T-helper 1 cell treated with Interleukin-12 subunit alpha and Interleukin-12 subunit beta and Interleukin-4 antibody, amounts not matched to agents 30 μg/mL and 1 μg/mL, for 36 hours (primary cell): ENCODE data around the gene WDFY4.

Experiments used
- H3K27ac Mint-ChIP-seq: one replicate; pipeline ENCODE4 v1.8.0; 2021; ENCODE audit warnings: mild to moderate bottlenecking, mixed read lengths
- H3K27me3 Mint-ChIP-seq: one replicate; pipeline ENCODE4 v1.8.0; 2021; ENCODE audit warnings: low read depth, mixed read lengths
- H3K36me3 Mint-ChIP-seq: one replicate; pipeline ENCODE4 v1.8.0; 2021; ENCODE audit warnings: low read depth, mixed read lengths
- H3K4me1 Mint-ChIP-seq: one replicate; pipeline ENCODE4 v1.8.0; 2021; ENCODE audit warnings: low read depth, mixed read lengths
- H3K4me3 Mint-ChIP-seq: one replicate; pipeline ENCODE4 v1.8.0; 2021; ENCODE audit warnings: mild to moderate bottlenecking, moderate library complexity, mixed read lengths
- H3K9me3 Mint-ChIP-seq: one replicate; pipeline ENCODE4 v1.8.0; 2021; ENCODE audit warnings: mixed read lengths

The WDFY4 gene

DNA sequence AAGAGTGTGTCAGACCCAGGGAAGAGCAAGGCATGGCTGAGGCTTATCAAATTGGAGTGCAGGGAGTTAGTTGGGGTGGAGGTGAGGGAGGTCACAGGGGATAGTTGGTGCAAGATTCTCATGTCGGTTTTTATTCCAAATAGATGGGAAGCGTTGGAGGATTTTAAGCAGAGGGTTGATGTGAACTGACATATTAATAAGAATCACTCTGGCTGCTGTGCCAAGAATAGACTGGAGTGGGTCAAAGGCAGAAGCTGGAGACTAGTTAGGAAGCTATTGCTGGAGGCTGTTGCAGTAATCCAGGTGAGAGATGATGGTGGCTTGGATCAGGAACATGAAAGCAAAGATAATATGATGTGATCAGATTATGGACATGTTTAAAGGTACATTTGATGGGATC lies 218.5 kb downstream of the WDFY4 start:
- Mint-ChIP-seq H3K27me3 (peaks cover 4% of the 10 kb centered on the region), H3K9me3 (no peaks in the 10 kb centered on the region), H3K36me3 (no peaks in the 10 kb centered on the region), H3K27ac (no peak overlapping the region), H3K4me3 (no peak overlapping the region), H3K4me1 (no peaks in the 10 kb centered on the region)

DNA sequence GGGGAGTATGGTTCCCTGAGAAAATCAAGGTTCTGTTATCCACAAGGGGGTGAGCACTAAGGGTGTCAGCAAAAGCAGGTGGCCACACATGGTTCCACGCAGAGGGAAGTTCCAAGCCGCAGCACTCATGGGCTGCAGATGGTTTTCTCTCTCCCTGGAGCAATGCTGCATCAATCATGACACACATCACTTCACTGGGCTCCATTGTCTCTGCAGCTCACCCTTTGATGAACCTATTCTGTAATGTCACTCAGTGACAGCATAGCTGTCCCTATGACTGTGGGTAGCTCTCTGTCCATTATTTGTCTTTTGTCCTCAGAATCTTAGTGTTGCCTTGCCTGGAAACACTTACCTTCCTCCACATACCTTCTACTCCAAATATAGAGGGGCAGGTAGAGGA lies 220.2 kb downstream of the WDFY4 start:
- Mint-ChIP-seq H3K27me3 (peaks cover 5% of the 10 kb centered on the region), H3K27ac (no peak overlapping the region), H3K36me3 (no peaks in the 10 kb centered on the region), H3K9me3 (no peaks in the 10 kb centered on the region), H3K4me3 (no peak overlapping the region), H3K4me1 (no peaks in the 10 kb centered on the region)

DNA sequence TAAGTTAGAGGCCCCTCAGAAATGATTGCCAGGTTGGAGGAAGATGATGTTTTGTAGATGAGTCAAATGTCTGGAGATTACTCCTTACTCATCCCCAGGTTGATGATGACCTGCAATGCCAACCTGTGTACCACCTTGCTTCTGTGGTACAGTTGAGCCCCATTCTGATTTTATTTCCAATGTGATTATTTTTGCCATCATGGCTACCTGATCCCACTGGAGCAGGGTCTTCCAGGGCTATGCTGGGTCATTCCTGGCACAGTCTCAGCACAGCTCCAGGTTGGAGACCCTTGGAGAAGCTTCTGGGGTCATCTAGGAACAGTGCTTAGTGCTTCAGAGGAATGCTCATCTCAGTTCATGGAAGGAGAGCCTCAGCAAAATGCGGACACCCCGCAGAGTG lies 220.6 kb downstream of the WDFY4 start:
- Mint-ChIP-seq H3K4me3 (no peak overlapping the region), H3K27ac (peak overlapping the region; percentile 26), H3K9me3 (no peaks in the 10 kb centered on the region), H3K36me3 (no peaks in the 10 kb centered on the region), H3K27me3 (peaks cover 5% of the 10 kb centered on the region), H3K4me1 (no peaks in the 10 kb centered on the region)

DNA sequence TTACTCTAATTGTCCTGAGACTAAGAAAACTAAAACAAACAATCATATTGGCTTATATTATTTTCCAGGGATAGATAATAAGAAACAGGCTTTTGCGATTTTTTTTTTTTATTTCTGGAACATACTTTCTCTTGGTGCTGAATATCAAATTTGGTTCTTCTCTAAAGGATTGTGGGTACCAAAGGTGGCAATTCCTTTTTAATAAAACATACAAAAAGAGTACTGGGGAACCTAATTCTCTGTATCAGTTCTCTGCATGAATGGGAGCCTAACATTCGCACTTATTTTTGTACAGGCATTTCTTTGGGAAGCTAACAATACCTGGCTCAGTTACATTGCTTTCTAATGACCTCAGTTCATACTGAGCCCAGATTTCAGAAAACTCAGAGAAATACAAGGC lies 222.2 kb downstream of the WDFY4 start:
- no peaks in the 10 kb centered on the region for H3K9me3 Mint-ChIP-seq
- H3K4me1 Mint-ChIP-seq = no peaks in the 10 kb centered on the region
- H3K4me3 Mint-ChIP-seq = no peak overlapping the region
- peaks cover 5% of the 10 kb centered on the region for H3K27me3 Mint-ChIP-seq
- H3K27ac Mint-ChIP-seq = no peak overlapping the region
- H3K36me3 Mint-ChIP-seq = no peaks in the 10 kb centered on the region

DNA sequence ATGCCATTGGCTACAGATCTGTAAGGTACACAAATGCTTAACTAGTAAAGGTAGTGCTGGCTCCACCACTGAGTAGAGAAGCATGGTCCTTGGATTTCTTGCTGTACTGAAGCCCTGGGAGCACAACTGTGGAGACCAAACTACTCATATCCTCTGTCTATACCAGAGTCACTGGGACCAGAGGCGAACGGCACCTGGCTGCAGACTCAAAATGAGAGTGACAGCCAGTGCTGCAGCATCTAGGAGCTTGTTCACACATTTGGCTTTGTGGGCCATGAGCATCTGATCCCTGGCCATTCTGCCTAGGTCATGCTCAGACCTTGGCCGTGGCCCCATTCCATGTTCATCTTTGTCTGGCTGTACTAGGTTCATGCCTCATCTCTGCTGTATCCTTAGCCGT lies 223.1 kb downstream of the WDFY4 start:
- Mint-ChIP-seq H3K36me3 (no peaks in the 10 kb centered on the region), H3K4me3 (no peak overlapping the region), H3K27me3 (peaks cover 5% of the 10 kb centered on the region), H3K4me1 (no peaks in the 10 kb centered on the region), H3K9me3 (no peaks in the 10 kb centered on the region), H3K27ac (no peak overlapping the region)

DNA sequence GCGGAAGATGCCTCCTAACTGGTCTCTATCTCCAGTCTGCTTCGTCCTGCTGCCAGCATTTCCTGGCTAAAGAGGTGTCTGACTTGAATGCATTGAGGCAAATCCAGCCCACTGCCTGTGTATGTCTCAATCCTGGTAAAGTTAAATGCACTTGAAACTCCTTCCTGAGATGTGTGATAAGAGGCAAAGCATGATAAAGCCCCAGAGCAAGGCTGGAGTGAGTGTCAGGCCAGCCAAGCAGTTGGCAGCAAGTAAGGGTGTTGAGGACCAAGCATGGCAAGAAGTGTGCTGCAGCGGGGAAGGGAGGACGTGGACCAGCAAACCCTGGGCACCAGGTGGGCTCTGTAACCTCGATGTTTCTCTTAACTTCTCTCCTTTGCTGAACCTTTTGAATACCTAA lies 225.9 kb downstream of the WDFY4 start:
- no peaks in the 10 kb centered on the region for H3K36me3 Mint-ChIP-seq
- H3K4me1 Mint-ChIP-seq = no peaks in the 10 kb centered on the region
- H3K9me3 Mint-ChIP-seq = no peaks in the 10 kb centered on the region

DNA sequence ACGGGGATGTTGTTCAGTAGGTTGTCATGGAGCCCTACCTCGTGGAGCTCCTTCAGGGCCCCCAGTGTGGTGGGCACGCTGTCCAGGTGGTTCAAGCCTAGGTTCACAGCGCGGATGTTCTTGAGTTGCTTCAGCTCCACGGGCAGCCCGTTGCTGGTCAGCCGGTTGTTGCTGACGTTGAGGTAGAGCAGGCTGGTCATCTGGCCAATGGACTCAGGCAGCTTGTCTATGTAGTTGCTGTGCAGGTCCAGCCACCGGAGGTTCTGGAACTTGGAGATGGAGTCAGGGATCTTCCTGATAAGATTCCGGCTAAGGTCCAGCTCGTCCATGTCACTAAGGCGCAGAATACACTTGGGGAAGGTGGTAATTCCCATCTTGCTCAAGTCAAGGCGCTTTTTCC lies 229.0 kb downstream of the WDFY4 start:
- H3K36me3 Mint-ChIP-seq = no peaks in the 10 kb centered on the region
- no peak overlapping the region for H3K27ac Mint-ChIP-seq
- H3K27me3 Mint-ChIP-seq = peaks cover 10% of the 10 kb centered on the region
- no peak overlapping the region for H3K4me3 Mint-ChIP-seq
- H3K9me3 Mint-ChIP-seq = no peaks in the 10 kb centered on the region
- no peaks in the 10 kb centered on the region for H3K4me1 Mint-ChIP-seq

More for the DNA sequence above, 225.9 kb downstream of the WDFY4 start:
- Mint-ChIP-seq H3K27me3 (peaks cover 5% of the 10 kb centered on the region), H3K4me3 (no peak overlapping the region), H3K27ac (no peak overlapping the region)

DNA sequence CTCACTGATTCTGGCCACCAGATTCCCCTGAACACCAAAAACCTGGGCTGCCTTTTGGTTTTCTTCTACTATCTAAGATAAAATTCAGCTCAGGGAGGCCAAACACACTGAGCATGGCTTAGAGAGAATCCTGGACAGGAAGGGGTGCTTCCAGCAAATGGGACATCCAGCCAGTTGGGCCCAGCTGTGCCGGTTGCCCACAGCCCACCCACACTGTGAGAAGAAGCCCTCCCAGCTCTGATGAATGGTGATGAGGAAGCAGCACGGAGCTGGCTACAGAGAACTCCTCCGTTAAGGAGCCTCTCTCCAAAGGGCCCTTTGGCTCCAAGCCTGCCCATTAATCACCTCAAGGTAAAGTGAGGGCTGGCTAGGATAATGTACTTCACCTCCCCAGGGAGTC lies 239.1 kb downstream of the WDFY4 start:
- H3K4me3 Mint-ChIP-seq = no peak overlapping the region
- H3K4me1 Mint-ChIP-seq = no peaks in the 10 kb centered on the region
- no peaks in the 10 kb centered on the region for H3K36me3 Mint-ChIP-seq
- peaks cover 8% of the 10 kb centered on the region for H3K27me3 Mint-ChIP-seq
- no peak overlapping the region for H3K27ac Mint-ChIP-seq
- no peaks in the 10 kb centered on the region for H3K9me3 Mint-ChIP-seq

DNA sequence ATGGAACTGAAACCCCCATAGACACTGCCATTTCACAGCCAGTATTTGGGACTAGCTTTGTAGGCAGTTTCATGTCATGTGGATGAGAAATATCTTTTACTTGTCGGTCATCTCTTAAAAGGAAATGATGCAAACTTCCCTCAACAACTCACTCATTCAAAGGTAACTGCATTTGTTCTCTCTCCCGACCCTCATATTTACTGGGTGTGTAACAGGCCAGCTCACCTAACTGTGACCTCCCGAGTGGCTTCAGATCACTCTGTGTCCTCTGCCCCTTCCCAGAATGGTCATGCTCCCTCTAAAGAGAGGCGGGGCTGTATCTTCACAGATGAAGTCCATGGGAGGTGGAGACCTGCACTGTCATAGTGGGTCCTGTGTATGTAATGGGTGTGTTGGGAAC lies 240.3 kb downstream of the WDFY4 start:
- peaks cover 5% of the 10 kb centered on the region for H3K27me3 Mint-ChIP-seq
- H3K36me3 Mint-ChIP-seq = no peaks in the 10 kb centered on the region
- H3K4me3 Mint-ChIP-seq = no peak overlapping the region
- no peak overlapping the region for H3K27ac Mint-ChIP-seq
- no peaks in the 10 kb centered on the region for H3K9me3 Mint-ChIP-seq
- no peaks in the 10 kb centered on the region for H3K4me1 Mint-ChIP-seq

DNA sequence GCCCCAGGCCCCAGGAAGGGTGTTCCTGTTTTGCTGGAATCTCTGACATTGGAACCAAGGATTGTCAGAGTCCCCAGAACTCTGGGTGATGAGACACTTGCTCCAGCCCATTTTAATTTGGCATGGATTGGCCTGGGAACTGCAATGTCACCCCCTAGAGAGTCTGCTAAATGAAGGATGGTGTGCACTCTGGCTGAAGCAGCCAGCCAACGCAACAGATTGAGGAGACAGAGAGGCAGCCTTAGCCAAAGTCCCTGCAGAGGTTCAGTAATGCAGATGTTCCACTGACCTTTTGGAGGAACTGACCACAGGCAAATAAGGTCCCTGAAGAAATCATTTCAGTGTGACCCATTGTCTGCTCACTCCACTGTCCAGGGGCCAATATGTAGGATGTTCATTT lies 241.6 kb downstream of the WDFY4 start:
- Mint-ChIP-seq H3K4me3 (no peak overlapping the region), H3K27me3 (peaks cover 5% of the 10 kb centered on the region), H3K9me3 (no peaks in the 10 kb centered on the region), H3K4me1 (no peaks in the 10 kb centered on the region), H3K36me3 (no peaks in the 10 kb centered on the region), H3K27ac (no peak overlapping the region)

DNA sequence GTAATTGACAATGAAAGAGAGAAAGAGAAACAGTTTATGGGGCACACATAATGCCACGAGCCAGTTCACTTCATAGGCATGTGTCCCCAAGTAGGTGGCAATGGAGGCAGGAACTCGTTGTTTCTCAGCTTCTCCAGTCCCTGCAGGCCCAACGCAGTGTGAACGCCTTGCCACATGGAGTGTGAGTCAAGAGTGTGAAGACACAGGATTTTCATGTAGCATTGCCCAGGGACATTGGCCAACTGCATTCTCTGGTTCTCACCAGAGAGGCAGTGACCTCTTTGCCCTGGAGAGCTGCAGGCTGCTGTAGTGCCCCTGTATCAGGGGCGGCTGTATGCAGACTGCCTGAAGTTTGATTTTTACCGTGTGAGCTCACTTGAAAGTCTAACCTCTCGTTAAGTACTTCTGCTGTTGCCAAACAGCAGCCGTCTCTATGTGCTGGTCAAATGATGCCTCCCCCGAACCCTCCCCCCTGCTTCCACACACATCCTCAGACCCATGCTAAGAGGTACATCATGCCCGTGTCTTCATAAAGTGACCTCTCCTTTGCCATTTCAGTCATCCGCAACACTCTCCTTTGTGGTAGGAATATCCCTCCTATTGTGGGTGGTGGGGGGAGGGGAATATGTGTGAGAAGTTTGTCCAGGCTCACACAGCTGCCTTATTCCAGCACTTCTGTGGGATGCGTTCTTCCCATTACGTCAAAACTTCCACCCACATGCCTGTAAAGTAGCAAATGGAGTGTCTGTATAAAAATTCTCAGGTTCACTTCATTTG lies 242.3 kb downstream of the WDFY4 start:
- Mint-ChIP-seq H3K4me1 (no peaks in the 10 kb centered on the region), H3K4me3 (no peak overlapping the region), H3K27me3 (peaks cover 4% of the 10 kb centered on the region), H3K9me3 (no peaks in the 10 kb centered on the region), H3K36me3 (no peaks in the 10 kb centered on the region), H3K27ac (no peak overlapping the region)

DNA sequence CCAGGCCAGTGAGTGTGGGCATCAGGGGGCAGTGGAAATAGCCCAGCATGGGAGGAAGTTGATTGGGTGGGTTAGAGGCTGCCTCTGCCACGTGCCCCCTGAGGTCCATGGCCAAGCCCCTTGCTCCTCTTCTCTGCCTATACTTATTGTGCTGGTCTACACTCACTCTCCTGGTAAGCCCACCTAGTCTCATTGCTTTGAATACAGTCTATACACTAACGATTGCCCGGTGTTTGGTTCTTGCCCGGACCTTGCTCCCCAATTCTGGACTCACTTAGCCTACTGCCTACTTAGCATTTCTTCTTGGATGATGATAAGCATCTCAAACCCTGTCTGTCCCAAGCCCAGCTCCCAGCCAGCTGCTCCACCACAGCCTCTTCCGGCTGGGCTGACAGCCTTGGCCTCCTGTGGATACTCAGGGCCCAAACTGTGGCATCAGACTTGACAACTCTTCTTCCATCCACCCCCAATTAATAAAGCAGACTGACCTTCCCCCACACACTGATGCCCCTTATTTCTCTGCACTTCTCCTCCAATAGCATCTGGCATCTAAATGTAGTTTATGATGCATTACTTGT lies 244.8 kb downstream of the WDFY4 start:
- Mint-ChIP-seq H3K36me3 (no peaks in the 10 kb centered on the region), H3K4me3 (no peak overlapping the region), H3K9me3 (no peaks in the 10 kb centered on the region), H3K27ac (no peak overlapping the region), H3K4me1 (no peaks in the 10 kb centered on the region), H3K27me3 (no peaks in the 10 kb centered on the region)

DNA sequence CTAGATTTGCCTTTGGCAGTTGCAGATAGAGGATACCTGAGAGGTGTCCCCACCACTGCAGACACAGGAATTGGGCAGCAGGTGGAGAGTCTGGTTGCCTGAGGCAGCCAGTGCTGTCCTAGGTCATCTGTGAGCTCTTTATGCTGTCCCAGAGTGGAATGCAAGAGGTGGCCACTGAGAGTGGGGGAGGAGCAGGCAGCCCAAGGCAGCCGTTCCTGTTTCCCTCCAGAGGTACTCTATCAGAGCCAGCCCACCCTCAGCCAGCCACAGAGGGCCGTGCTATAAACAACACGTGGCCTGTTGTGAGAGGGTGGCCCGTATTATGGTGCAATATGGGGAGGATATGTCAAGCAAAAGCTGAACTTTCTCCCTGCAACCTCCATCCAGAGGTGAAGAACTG lies 246.5 kb downstream of the WDFY4 start:
- H3K9me3 Mint-ChIP-seq = no peaks in the 10 kb centered on the region
- no peaks in the 10 kb centered on the region for H3K36me3 Mint-ChIP-seq
- no peak overlapping the region for H3K4me3 Mint-ChIP-seq
- no peaks in the 10 kb centered on the region for H3K4me1 Mint-ChIP-seq
- H3K27me3 Mint-ChIP-seq = no peaks in the 10 kb centered on the region
- H3K27ac Mint-ChIP-seq = no peak overlapping the region

DNA sequence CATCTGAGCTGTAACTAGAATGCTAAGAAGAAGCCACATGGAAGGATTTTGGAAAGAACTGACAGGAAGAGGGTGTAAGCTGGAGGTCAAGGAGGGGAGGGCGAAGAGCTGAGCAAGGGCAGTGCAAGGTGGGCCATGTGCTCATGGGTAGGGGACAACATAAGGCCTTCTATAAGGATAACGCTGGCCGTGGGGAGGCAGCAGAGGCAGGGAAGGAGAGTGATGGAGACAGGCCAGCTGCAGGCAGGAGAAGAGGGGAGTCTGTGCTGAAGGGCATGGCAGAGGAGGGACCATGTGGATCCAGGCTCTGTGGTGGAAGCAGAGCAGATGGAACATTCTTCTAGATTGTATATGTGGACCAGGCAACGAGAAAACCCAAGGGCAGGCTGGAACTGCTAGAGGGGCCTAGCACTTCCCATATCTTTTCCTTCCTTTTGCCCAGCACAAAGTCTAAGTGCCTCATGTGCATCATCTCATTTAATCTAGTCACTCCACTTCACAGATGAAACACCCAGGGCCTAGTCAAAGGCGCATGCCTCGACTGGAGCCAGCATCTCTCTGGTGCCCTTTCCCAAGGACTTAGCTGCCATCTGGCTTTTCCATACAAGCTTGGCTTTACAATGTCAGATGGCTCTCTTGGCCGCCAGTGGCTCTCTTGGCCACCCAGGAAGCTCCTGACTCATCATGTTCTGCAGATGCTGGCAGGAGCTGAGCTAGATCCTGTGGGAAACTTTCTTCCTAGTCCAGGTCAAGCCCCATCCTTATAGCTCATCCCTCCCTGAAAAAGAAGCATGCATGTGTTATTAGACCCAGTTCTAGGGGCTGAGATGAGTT lies 248.4 kb downstream of the WDFY4 start:
- Mint-ChIP-seq H3K27ac (no peak overlapping the region), H3K36me3 (no peaks in the 10 kb centered on the region), H3K4me1 (no peaks in the 10 kb centered on the region)

More for the DNA sequence above, 248.4 kb downstream of the WDFY4 start:
- no peaks in the 10 kb centered on the region for H3K27me3 Mint-ChIP-seq
- no peaks in the 10 kb centered on the region for H3K9me3 Mint-ChIP-seq
- no peak overlapping the region for H3K4me3 Mint-ChIP-seq
